Measurements from ENCODE around the gene CCDC149.

GRCh38 chr4:24862073-24862751 is 50.6 kb downstream of the CCDC149 start:
- TF ChIP-seq CTCF (IDR thresholded peaks at IDR 0.05; ENCODE audit: insufficient read depth, low read depth, low read length), result no peak
- no peak for TF ChIP-seq EZH2 (IDR thresholded peaks at IDR 0.05; ENCODE audit: insufficient read depth, low read length)

Data from astrocyte (in vitro differentiated cells and primary cell).